Esophagus squamous epithelium (tissue), 4 donors: Measurements from ENCODE around the gene PPP1R37.

ENCODE experiments used
- CTCF ChIP-seq, 6 experiments: fragments of 450-650 bp in 4 of 6; fragments of 200-600 bp in 2 of 6; sonication (generic) in 2 of 6; IDR thresholded peaks; one replicate each; pipeline ENCODE4 v1.5.1; 2016 to 2019; ENCODE audit warnings: antibody characterized with exemption in 6 of 6, mild to moderate bottlenecking in 4 of 6, moderate library complexity in 4 of 6
- POLR2A ChIP-seq, 4 donors: fragments of 450-650 bp; IDR thresholded peaks; one replicate each; pipeline ENCODE4 v1.6.1; 2017; ENCODE audit warnings: antibody characterized with exemption in 4 of 4, mild to moderate bottlenecking in 4 of 4, moderate library complexity in 3 of 4

GRCh38 chr19:45071969-45072790 lies 20.8 kb upstream of the PPP1R37 start:
- TF ChIP-seq CTCF (IDR thresholded peaks at IDR 0.05), result no peak
- TF ChIP-seq POLR2A (IDR thresholded peaks at IDR 0.05), result no peak
